ENCODE measurements around the gene SFSWAP. TPM values are rescaled to one million over a fixed set of nuclear protein-coding genes. Genes with fewer than 3 reads are reported as not detected.
"Not testable (repeated sequence)": the region's sequence is repeated elsewhere in the genome, so short reads cannot be mapped to it uniquely, and the experiment has no call there.

The SFSWAP gene
- total RNA-seq (2022) = 68.2 and 68.8 TPM in 2 replicates
- percentile 90 among the genes with signal in this experiment for Bru-seq, nascent RNA
- percentile 85 among the genes with signal in this experiment for BruChase-seq, experiment 1, labeled RNA remaining after a 6-hour chase
- percentile 87 among the genes with signal in this experiment for BruChase-seq, experiment 2, labeled RNA remaining after a 2-hour chase
- long read RNA-seq, transcript SFSWAP-201 (18 exons, 3,246 nt) = major isoform, 5 of 46 reads
- long read RNA-seq, partial matches to known transcripts = 22 of 46 reads
- long read RNA-seq, other reads (novel, unspliced or antisense) = 16 of 46 reads

DNA sequence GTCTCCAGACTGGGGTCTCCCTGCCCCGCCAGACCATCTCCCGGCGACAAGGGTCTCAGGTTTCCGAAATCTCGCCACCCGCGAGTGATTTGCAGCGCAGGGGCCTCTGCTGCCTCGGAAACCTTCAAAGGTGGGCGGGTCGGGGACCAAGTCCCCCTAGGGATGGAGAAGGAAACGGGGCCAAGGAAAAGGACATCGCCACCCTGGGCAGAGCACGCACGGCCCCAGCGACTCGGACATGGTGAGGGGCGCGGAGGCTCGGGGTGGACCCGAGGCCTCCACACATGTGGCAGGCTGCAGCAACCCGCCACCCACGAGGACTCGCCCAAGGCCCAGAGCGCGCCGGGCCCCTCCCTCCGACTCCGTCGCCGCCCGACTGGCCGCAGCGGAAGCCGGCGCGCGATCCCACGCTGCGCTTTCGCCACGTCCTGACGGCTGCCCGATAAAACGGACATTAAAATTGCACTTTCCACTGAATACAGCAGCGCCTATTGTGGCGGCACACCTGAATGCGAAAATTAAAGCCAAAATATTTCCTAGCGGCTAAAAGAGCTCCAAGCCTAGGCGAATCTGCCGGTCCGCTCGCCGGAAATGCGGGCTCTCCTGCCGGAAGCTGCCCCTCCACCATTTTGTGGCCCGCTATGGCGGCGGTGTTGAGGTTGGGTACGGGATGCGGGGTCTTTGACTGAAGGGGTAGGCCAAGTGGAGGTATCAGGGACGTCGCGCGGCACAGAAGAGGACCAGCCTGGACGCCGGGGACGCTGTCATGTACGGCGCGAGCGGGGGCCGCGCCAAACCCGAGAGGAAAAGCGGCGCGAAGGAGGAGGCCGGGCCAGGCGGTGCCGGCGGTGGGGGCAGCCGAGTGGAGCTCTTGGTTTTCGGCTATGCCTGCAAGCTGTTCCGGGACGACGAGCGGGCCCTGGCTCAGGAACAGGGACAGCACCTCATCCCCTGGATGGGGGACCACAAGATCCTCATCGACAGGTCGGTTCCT is at the start of gene SFSWAP:
Gene SFSWAP (plus strand): TSS at position 627 of the 994 bp plus-strand sequence. CDS start 140 bp downstream, at position 767.
- Mint-ChIP-seq H3K36me3 (ENCODE audit: insufficient read depth, unreplicated experiment) (peaks cover 30% of the 10 kb centered on the region), H3K27ac (ENCODE audit: low read depth, unreplicated experiment) (peak within 1 kb of the TSS; percentile 100), H3K4me3 (ENCODE audit: unreplicated experiment) (peak within 1 kb of the TSS; percentile 90), H3K9me3 (ENCODE audit: unreplicated experiment) (no peaks in the 10 kb centered on the region), H3K4me1 (ENCODE audit: insufficient read depth, unreplicated experiment) (peaks cover 5% of the 10 kb centered on the region), H3K27me3 (ENCODE audit: insufficient read depth, unreplicated experiment) (no peaks in the 10 kb centered on the region)
- POLR2A ChIA-PET = interaction anchor here (0.6 to 2.1 kb wide), 19 partner anchors 10 to 769 kb away, joined by 3 to 38 read pairs (median 3); no protein-coding TSS in a partner anchor
- no TSS peak for BruUV-seq (replicated peaks)
- TF ChIP-seq, protein P1, sequence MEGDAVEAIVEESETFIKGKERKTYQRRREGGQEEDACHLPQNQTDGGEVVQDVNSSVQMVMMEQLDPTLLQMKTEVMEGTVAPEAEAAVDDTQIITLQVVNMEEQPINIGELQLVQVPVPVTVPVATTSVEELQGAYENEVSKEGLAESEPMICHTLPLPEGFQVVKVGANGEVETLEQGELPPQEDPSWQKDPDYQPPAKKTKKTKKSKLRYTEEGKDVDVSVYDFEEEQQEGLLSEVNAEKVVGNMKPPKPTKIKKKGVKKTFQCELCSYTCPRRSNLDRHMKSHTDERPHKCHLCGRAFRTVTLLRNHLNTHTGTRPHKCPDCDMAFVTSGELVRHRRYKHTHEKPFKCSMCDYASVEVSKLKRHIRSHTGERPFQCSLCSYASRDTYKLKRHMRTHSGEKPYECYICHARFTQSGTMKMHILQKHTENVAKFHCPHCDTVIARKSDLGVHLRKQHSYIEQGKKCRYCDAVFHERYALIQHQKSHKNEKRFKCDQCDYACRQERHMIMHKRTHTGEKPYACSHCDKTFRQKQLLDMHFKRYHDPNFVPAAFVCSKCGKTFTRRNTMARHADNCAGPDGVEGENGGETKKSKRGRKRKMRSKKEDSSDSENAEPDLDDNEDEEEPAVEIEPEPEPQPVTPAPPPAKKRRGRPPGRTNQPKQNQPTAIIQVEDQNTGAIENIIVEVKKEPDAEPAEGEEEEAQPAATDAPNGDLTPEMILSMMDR (IDR thresholded peaks at IDR 0.05; ENCODE audit: unreplicated experiment) = no peak
- intact Hi-C loops (cut with micrococcal nuclease) = no loop called here
- DNase-seq (ENCODE audit: unreplicated experiment) = peak; percentile 67
- CTCF ChIA-PET = interaction anchor here (0.7 to 1.1 kb wide), 2 partner anchors 157 to 606 kb away, joined by 3 read pairs; no protein-coding TSS in a partner anchor

DNA sequence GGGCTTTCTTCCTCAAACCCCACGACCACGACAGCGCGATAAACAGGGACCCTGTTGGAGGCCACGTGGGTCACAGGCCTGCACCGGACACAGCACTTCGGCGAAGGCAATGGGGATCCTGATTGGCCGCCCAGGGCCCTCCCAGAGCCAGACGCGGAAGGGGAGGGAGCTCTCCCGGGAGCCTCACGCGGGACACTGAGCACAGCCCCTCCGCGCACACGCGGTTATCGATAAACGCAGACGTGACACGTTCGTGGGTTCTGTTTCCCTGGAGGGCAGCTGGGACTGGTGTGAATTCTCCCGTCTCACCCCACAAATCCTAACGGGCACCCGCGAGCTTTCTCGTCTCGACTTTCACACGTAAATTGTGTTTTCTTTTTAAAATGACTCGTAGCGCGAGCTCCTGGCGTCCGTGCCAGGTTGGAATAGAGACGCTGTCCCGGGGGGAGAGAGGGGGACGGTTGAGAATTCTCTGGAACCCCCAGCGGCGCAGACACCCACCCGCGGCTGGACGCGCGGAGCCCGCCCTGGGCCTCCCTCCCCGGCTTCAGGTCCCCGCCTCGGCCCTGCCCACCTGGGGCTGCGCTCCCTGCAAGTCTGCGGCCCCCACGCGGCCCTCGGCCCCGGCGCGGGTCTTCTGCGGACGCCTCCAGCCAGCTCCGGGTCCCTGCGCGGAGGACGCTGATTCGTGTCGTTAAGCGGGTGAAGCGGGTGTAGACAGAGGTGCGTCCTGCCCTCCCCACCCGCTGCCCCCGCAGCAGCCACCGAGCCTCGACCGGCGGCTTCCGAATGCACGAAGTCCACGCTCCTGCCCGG is 49.5 kb upstream of the SFSWAP start:
- BruUV-seq (replicated peaks); H3K4me1 Mint-ChIP-seq (ENCODE audit: insufficient read depth, unreplicated experiment); H3K4me3 Mint-ChIP-seq (ENCODE audit: unreplicated experiment); H3K36me3 Mint-ChIP-seq (ENCODE audit: insufficient read depth, unreplicated experiment); CTCF ChIA-PET; H3K9me3 Mint-ChIP-seq (ENCODE audit: unreplicated experiment); H3K27ac Mint-ChIP-seq (ENCODE audit: low read depth, unreplicated experiment); POLR2A ChIA-PET; DNase-seq (ENCODE audit: unreplicated experiment): not testable (repeated sequence)
- intact Hi-C loops (cut with micrococcal nuclease) = loop anchor here (10.0 kb wide), 1 partner anchor 367 kb away; no protein-coding TSS in a partner anchor
- H3K27me3 Mint-ChIP-seq (ENCODE audit: insufficient read depth, unreplicated experiment) = peaks cover 21% of the 10 kb centered on the region

DNA sequence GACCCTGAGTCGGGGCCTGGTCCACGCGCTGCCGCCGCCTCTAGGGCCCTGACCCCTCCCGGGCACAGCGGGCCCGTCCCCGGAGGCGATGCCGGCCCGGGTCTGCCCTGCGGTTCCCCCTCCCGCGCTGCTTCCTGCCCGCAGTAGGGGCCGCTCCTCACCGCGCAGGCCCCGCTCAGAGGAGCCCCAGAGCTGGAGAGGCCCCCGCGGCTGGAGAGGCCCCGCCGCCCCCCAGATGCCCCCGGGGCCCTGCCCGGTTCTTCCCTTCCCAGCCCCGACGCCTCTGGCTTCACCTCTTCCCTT is 49.0 kb upstream of the SFSWAP start:
- intact Hi-C loops (cut with micrococcal nuclease) = loop anchor here (10.0 kb wide), 1 partner anchor 367 kb away; no protein-coding TSS in a partner anchor
- H3K27ac Mint-ChIP-seq (ENCODE audit: low read depth, unreplicated experiment); H3K9me3 Mint-ChIP-seq (ENCODE audit: unreplicated experiment); H3K36me3 Mint-ChIP-seq (ENCODE audit: insufficient read depth, unreplicated experiment); H3K4me1 Mint-ChIP-seq (ENCODE audit: insufficient read depth, unreplicated experiment); BruUV-seq (replicated peaks); H3K4me3 Mint-ChIP-seq (ENCODE audit: unreplicated experiment); POLR2A ChIA-PET; CTCF ChIA-PET; DNase-seq (ENCODE audit: unreplicated experiment): not testable (repeated sequence)
- H3K27me3 Mint-ChIP-seq (ENCODE audit: insufficient read depth, unreplicated experiment) = peaks cover 20% of the 10 kb centered on the region

DNA sequence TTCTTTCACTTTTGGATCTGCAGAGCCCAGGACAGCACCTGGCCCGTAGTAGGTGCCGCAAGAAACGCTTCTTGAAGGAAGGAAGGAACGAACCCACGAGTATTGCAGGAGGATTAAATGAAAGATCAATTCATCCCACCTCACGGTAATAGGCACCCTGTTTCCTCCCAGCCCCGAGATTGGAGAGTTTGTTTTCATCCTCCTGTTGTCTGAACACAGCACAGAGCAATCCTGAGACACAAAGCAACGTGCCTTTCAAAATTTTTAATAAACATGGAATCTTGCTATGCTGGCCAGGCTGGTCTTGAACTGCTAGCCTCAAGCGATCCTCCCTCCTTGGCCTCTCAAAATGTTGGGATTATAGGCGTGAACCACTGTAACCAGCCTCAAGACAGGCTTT is 48.5 kb upstream of the SFSWAP start:
- intact Hi-C loops (cut with micrococcal nuclease) = loop anchor here (10.0 kb wide), 1 partner anchor 368 kb away; no protein-coding TSS in a partner anchor
- CTCF ChIA-PET = not testable (repeated sequence)

DNA sequence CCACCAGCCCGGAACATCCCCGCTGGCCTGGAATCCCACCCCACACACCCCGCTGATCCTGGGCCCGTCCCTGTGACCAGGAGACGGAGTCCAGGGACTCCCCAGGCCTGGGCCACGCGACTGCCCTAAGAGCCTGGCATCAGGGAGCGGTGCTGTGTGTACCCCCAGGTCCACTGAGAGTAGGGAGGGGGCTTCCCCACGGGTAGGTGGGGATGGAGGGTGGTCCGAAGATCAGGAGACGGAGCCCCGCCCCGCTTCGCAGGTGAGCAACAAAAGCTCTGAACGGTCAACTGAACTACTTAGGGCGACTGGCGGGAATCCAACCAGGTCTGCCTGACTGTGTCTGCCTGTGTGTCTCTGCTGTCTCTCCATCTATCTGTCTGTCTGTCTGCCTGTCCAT is 45.2 kb upstream of the SFSWAP start:
- H3K4me3 Mint-ChIP-seq (ENCODE audit: unreplicated experiment); H3K9me3 Mint-ChIP-seq (ENCODE audit: unreplicated experiment); H3K27ac Mint-ChIP-seq (ENCODE audit: low read depth, unreplicated experiment); BruUV-seq (replicated peaks); CTCF ChIA-PET; POLR2A ChIA-PET; DNase-seq (ENCODE audit: unreplicated experiment); H3K36me3 Mint-ChIP-seq (ENCODE audit: insufficient read depth, unreplicated experiment); H3K4me1 Mint-ChIP-seq (ENCODE audit: insufficient read depth, unreplicated experiment): not testable (repeated sequence)
- intact Hi-C loops (cut with micrococcal nuclease) = loop anchor here (10.0 kb wide), 1 partner anchor 371 kb away; no protein-coding TSS in a partner anchor
- peaks cover 52% of the 10 kb centered on the region for H3K27me3 Mint-ChIP-seq (ENCODE audit: insufficient read depth, unreplicated experiment)

More for the DNA sequence above, 48.5 kb upstream of the SFSWAP start:
- H3K9me3 Mint-ChIP-seq (ENCODE audit: unreplicated experiment); POLR2A ChIA-PET; H3K4me3 Mint-ChIP-seq (ENCODE audit: unreplicated experiment); H3K4me1 Mint-ChIP-seq (ENCODE audit: insufficient read depth, unreplicated experiment); H3K27ac Mint-ChIP-seq (ENCODE audit: low read depth, unreplicated experiment); DNase-seq (ENCODE audit: unreplicated experiment); H3K36me3 Mint-ChIP-seq (ENCODE audit: insufficient read depth, unreplicated experiment); BruUV-seq (replicated peaks): not testable (repeated sequence)
- peaks cover 20% of the 10 kb centered on the region for H3K27me3 Mint-ChIP-seq (ENCODE audit: insufficient read depth, unreplicated experiment)

DNA sequence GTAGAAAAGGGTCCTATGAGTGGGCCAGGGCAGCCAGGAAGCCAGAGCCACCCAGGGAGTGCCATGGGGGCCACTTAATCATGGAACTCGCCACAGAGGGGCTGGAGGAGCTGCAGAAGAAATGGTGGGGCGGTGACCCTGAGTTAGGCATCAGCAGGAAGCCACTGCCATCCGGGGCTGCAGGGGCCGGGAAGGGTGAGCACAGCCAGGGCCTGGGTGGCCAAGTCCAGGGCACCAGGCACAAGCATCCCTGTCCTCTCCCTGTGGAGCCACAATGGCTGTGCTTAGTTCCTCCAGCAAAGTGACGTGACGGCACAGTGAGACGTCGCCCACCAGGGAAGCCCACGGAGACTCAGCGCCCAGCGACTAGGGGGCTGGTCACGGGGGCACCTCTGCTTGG is 44.4 kb upstream of the SFSWAP start:
- H3K9me3 Mint-ChIP-seq (ENCODE audit: unreplicated experiment); H3K36me3 Mint-ChIP-seq (ENCODE audit: insufficient read depth, unreplicated experiment); H3K27ac Mint-ChIP-seq (ENCODE audit: low read depth, unreplicated experiment); H3K4me3 Mint-ChIP-seq (ENCODE audit: unreplicated experiment); DNase-seq (ENCODE audit: unreplicated experiment); CTCF ChIA-PET; H3K4me1 Mint-ChIP-seq (ENCODE audit: insufficient read depth, unreplicated experiment); BruUV-seq (replicated peaks); POLR2A ChIA-PET: not testable (repeated sequence)
- intact Hi-C loops (cut with micrococcal nuclease) = loop anchor here (10.0 kb wide), 1 partner anchor 372 kb away; no protein-coding TSS in a partner anchor
- H3K27me3 Mint-ChIP-seq (ENCODE audit: insufficient read depth, unreplicated experiment) = peaks cover 53% of the 10 kb centered on the region

DNA sequence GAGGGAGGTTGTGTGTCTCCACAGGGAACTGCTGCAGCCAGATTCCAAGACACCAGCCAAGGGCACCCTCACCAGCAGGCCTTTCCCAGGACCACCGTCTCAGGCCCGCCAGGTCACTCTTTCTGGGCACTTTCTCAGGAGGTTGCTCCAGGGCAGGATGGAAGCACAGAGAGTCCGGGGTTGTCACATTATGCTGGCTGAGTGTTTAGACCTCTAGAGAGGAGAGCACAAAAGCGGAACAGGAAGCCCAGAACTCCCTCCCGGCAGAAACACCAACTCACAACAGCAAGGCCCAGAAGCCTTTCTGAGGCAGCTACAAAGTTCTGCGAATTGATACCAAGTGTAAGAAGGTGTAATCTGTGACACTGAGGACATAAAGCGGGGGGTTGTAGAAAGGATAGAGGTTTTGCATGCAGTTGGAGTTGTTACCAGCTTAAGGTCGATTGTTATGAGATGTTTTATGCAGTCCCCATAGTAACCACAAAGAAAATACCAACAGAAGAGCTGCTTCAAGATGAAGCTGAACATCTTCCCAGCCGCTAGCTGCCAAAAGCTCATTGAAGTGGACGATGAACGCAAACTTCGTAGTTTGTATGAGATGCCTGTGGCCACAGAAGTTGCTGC is 43.8 kb upstream of the SFSWAP start:
- H3K36me3 Mint-ChIP-seq (ENCODE audit: insufficient read depth, unreplicated experiment); BruUV-seq (replicated peaks); H3K27ac Mint-ChIP-seq (ENCODE audit: low read depth, unreplicated experiment); H3K9me3 Mint-ChIP-seq (ENCODE audit: unreplicated experiment); POLR2A ChIA-PET; DNase-seq (ENCODE audit: unreplicated experiment); CTCF ChIA-PET; H3K4me3 Mint-ChIP-seq (ENCODE audit: unreplicated experiment); H3K4me1 Mint-ChIP-seq (ENCODE audit: insufficient read depth, unreplicated experiment): not testable (repeated sequence)
- peaks cover 53% of the 10 kb centered on the region for H3K27me3 Mint-ChIP-seq (ENCODE audit: insufficient read depth, unreplicated experiment)
- intact Hi-C loops (cut with micrococcal nuclease) = loop anchor here (10.0 kb wide), 1 partner anchor 372 kb away; no protein-coding TSS in a partner anchor

Data from MCF 10A (cell line).